Measurements from ENCODE around the gene LHFPL3. TPM values are rescaled to one million over a fixed set of nuclear protein-coding genes. Genes with fewer than 3 reads are reported as not detected.
A peak's percentile ranks its signal among the peaks of the same experiment; 100 is the strongest.

LHFPL3 gene
- polyA plus RNA-seq, 1 of the 3 experiments (the other 2 are of a cell fraction): not detected

- no peak for DNase-seq
- Histone ChIP-seq H3K4me2 (no peak overlapping the region), H3F3A (replicated peaks; ENCODE audit: insufficient read depth) (no peaks in the 10 kb centered on the region), H3K4me3 (ENCODE audit: low read depth in 2 of 2, low read length in 1 of 2) (no peak overlapping the region), H2AFZ (ENCODE audit: low read depth) (no peak overlapping the region), H3K36me3 (replicated peaks in 1 of 2; ENCODE audit: control insufficient read depth in 1 of 2, insufficient read depth in 2 of 2, low read length in 1 of 2) (no peaks in the 10 kb centered on the region), H3K79me2 (ENCODE audit: insufficient read depth) (no peaks in the 10 kb centered on the region), H4K20me1 (ENCODE audit: insufficient read depth) (no peaks in the 10 kb centered on the region), H3K9ac (no peak overlapping the region), H3K9me3 (no peaks in the 10 kb centered on the region), H3K9me2 (no peaks in the 10 kb centered on the region), H3K27ac (ENCODE audit: low read depth in 2 of 2, low read length in 1 of 2) (no peak overlapping the region), H3K4me1 (ENCODE audit: control insufficient read depth in 1 of 2, insufficient read depth in 2 of 2, low read depth in 1 of 2, low read length in 1 of 2) (no peaks in the 10 kb centered on the region), H3K27me3 (ENCODE audit: insufficient read depth) (peaks cover 59% of the 10 kb centered on the region)
- WGBS (ENCODE audit: low lambda C conversion rate): 22% methylated on average over 5 of the region's 5 CpGs
- TF ChIP-seq TAF1 (IDR thresholded peaks at IDR 0.05; ENCODE audit: borderline replicate concordance, low read depth, low read length) (no peak), FOXJ3 (CRISPR knock-in tag; IDR thresholded peaks at IDR 0.05) (no peak), MEF2A (IDR thresholded peaks at IDR 0.05; ENCODE audit: borderline replicate concordance, low read depth) (no peak), ZBTB33 (IDR thresholded peaks at IDR 0.05; ENCODE audit: borderline replicate concordance, low read depth) (no peak), SIN3A (IDR thresholded peaks at IDR 0.05; ENCODE audit: borderline replicate concordance, low read depth, low read length) (no peak)
- POLR2A ChIA-PET: no interaction called here
- CTCF ChIA-PET: interaction anchor here (1.0 to 8.7 kb wide), 7 partner anchors 195 to 1269 kb away, joined by 3 to 156 read pairs (median 4); no protein-coding TSS in a partner anchor
Observed at GRCh38 chr7:104843198-104843597, 514.8 kb downstream of the LHFPL3 start.

GRCh38 chr7:104845557-104845956 lies 517.2 kb downstream of the LHFPL3 start:
- no peak for DNase-seq
- WGBS (ENCODE audit: low lambda C conversion rate): 16% methylated on average over 5 of the region's 5 CpGs
- no peaks in the 10 kb centered on the region for H3K9me2 ChIP-seq

More at GRCh38 chr7:104845557-104845956, 517.2 kb downstream of the LHFPL3 start:
- Histone ChIP-seq H3K27me3 (ENCODE audit: insufficient read depth) (peaks cover 59% of the 10 kb centered on the region), H3K27ac (ENCODE audit: low read depth in 2 of 2, low read length in 1 of 2) (no peak overlapping the region), H3K36me3 (replicated peaks in 1 of 2; ENCODE audit: control insufficient read depth in 1 of 2, insufficient read depth in 2 of 2, low read length in 1 of 2) (no peaks in the 10 kb centered on the region), H3K9me3 (no peaks in the 10 kb centered on the region), H3K4me2 (0 out of 2 replicates have a peak overlapping the region, but pooled peaks have one; percentile 20), H2AFZ (ENCODE audit: low read depth) (no peak overlapping the region), H3F3A (replicated peaks; ENCODE audit: insufficient read depth) (no peaks in the 10 kb centered on the region), H3K4me3 (ENCODE audit: low read depth in 2 of 2, low read length in 1 of 2) (no peak overlapping the region), H3K4me1 (ENCODE audit: control insufficient read depth in 1 of 2, insufficient read depth in 2 of 2, low read depth in 1 of 2, low read length in 1 of 2) (no peaks in the 10 kb centered on the region), H4K20me1 (ENCODE audit: insufficient read depth) (no peaks in the 10 kb centered on the region), H3K79me2 (ENCODE audit: insufficient read depth) (no peaks in the 10 kb centered on the region), H3K9ac (no peak overlapping the region)
- CTCF ChIA-PET: interaction anchor here (1.1 to 8.7 kb wide), 6 partner anchors 13 to 614 kb away, joined by 3 to 156 read pairs (median 8); no protein-coding TSS in a partner anchor
- TF ChIP-seq RAD21 (IDR thresholded peaks at IDR 0.05; ENCODE audit: low read length) (no peak), IRF3 (IDR thresholded peaks at IDR 0.05; ENCODE audit: low read depth, low read length) (no peak), PBX3 (IDR thresholded peaks at IDR 0.05) (no peak), RXRA (IDR thresholded peaks at IDR 0.05; ENCODE audit: borderline replicate concordance, low read depth) (no peak), YY1 (IDR thresholded peaks at IDR 0.05; ENCODE audit: low read depth) (no peak), EZH2phosphoT487 (IDR thresholded peaks at IDR 0.05; ENCODE audit: borderline replicate concordance, low read depth) (no peak), GABPA (IDR thresholded peaks at IDR 0.05; ENCODE audit: low read depth) (no peak), ZBTB33 (IDR thresholded peaks at IDR 0.05; ENCODE audit: borderline replicate concordance, low read depth) (no peak), FOXM1 (IDR thresholded peaks at IDR 0.05; ENCODE audit: low read depth) (no peak), TAF1 (IDR thresholded peaks at IDR 0.05; ENCODE audit: borderline replicate concordance, low read depth, low read length) (no peak), JUND (IDR thresholded peaks at IDR 0.05) (no peak), RFX5 (IDR thresholded peaks at IDR 0.05; ENCODE audit: low read length) (no peak), EP300 (IDR thresholded peaks at IDR 0.05; ENCODE audit: borderline replicate concordance in 1 of 2, low read depth in 1 of 2, low read length in 1 of 2) (no peak), TEAD4 (IDR thresholded peaks at IDR 0.05; ENCODE audit: borderline replicate concordance, insufficient read depth) (no peak)
- POLR2A ChIA-PET: no interaction called here

Measured in SK-N-SH (cell line).